ENCODE data around the gene QRICH1. TPM values are rescaled to one million over a fixed set of nuclear protein-coding genes. Genes with fewer than 3 reads are reported as not detected.

Gene QRICH1
- total and polyA plus RNA-seq, 2 of the 13 experiments (the other 11 are each of a cell fraction or from before 2014, with no cell fraction given) = 52.6 to 102 TPM

- TF ChIP-seq ZHX2 (IDR thresholded peaks at IDR 0.05; ENCODE audit: low read depth) = peak; percentile 90
- peak; percentile 36 for TF ChIP-seq ZHX2 (CRISPR knock-in tag; IDR thresholded peaks at IDR 0.05; ENCODE audit: borderline replicate concordance)
- peak; percentile 80; the same call in 1 of the 2 replicates for TF ChIP-seq ZBTB10 (CRISPR knock-in tag; IDR thresholded peaks at IDR 0.05; ENCODE audit: borderline replicate concordance)
- TF ChIP-seq, protein P1, sequence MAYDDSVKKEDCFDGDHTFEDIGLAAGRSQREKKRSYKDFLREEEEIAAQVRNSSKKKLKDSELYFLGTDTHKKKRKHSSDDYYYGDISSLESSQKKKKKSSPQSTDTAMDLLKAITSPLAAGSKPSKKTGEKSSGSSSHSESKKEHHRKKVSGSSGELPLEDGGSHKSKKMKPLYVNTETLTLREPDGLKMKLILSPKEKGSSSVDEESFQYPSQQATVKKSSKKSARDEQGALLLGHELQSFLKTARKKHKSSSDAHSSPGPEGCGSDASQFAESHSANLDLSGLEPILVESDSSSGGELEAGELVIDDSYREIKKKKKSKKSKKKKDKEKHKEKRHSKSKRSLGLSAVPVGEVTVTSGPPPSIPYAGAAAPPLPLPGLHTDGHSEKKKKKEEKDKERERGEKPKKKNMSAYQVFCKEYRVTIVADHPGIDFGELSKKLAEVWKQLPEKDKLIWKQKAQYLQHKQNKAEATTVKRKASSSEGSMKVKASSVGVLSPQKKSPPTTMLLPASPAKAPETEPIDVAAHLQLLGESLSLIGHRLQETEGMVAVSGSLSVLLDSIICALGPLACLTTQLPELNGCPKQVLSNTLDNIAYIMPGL (CRISPR knock-in tag; IDR thresholded peaks at IDR 0.05; ENCODE audit: borderline replicate concordance in 1 of 2, low read depth in 1 of 2) = peak; percentile 95 to 97
- no peak for TF ChIP-seq TOPORS (CRISPR knock-in tag; IDR thresholded peaks at IDR 0.05)
- TF ChIP-seq MAFK (conservative IDR thresholded peaks at IDR 0.05 in 1 of 2, IDR thresholded peaks at IDR 0.05 in 1 of 2; ENCODE audit: low read length in 2 of 2) = no peak
- peak; percentile 87 for TF ChIP-seq DBP (CRISPR knock-in tag; IDR thresholded peaks at IDR 0.05; ENCODE audit: not compliant biosample characterization)
- no peak for TF ChIP-seq JDP2 (CRISPR knock-in tag; IDR thresholded peaks at IDR 0.05; ENCODE audit: borderline replicate concordance)
- TF ChIP-seq ZSCAN12 (CRISPR knock-in tag; IDR thresholded peaks at IDR 0.05) = 0 out of 2 replicates have a peak, but pooled peaks have one; percentile 21
- no peak for TF ChIP-seq ZBTB34 (CRISPR knock-in tag; IDR thresholded peaks at IDR 0.05)
- TF ChIP-seq ZNF879 (CRISPR knock-in tag; IDR thresholded peaks at IDR 0.05) = 0 out of 2 replicates have a peak, but pooled peaks have one; percentile 38
- no peak; the same call in 1 of the 2 replicates for TF ChIP-seq ZNF335 (CRISPR knock-in tag; IDR thresholded peaks at IDR 0.05)
- TF ChIP-seq ARID2 (CRISPR knock-in tag; IDR thresholded peaks at IDR 0.05; ENCODE audit: borderline replicate concordance) = 0 out of 2 replicates have a peak, but pooled peaks have one; percentile 19
Measured at GRCh38 chr3:49021813-49022687, 71.8 kb downstream of the QRICH1 start, which contains the start of gene NDUFAF3 (continued).

Data from HepG2 (cell line).